Effector memory CD4-positive, alpha-beta T cell (primary cell): ENCODE results near the gene RAB35.

Experiments
- DNase-seq, 3 donors: peaks; one replicate each; pipeline ENCODE4 v3.0.0-alpha.2; 2020
- H3K27ac ChIP-seq: 2 replicates; pipeline ENCODE4 v1.7.0; 2013; ENCODE audit warnings: mild to moderate bottlenecking, low read length, moderate library complexity; ENCODE audit not compliant: insufficient read depth, poor library complexity, severe bottlenecking
- H3K27me3 ChIP-seq: replicated peaks from 2 replicates; pipeline ENCODE4 v1.7.0; 2013; ENCODE audit warnings: mild to moderate bottlenecking, low read length; ENCODE audit not compliant: insufficient read depth, control insufficient read depth, poor library complexity, severe bottlenecking
- H3K36me3 ChIP-seq: 2 replicates; pipeline ENCODE4 v1.7.0; 2013; ENCODE audit warnings: mild to moderate bottlenecking, low read length, moderate library complexity; ENCODE audit not compliant: control insufficient read depth, insufficient read depth
- H3K4me1 ChIP-seq: 2 replicates; pipeline ENCODE4 v1.7.0; 2013; ENCODE audit warnings: low read length, mild to moderate bottlenecking; ENCODE audit not compliant: control insufficient read depth, insufficient read depth, poor library complexity, severe bottlenecking
- H3K4me3 ChIP-seq: 2 replicates; pipeline ENCODE4 v1.7.0; 2013; ENCODE audit warnings: low read length, low read depth, mild to moderate bottlenecking; ENCODE audit not compliant: insufficient read depth, poor library complexity, severe bottlenecking
- H3K9me3 ChIP-seq: 2 replicates; pipeline ENCODE4 v1.7.0; 2013; ENCODE audit warnings: mild to moderate bottlenecking, low read length, moderate library complexity; ENCODE audit not compliant: control insufficient read depth

Gene RAB35

GRCh38 chr12:120076651-120077050 lies 39.9 kb downstream of the RAB35 start:
- H3K9me3 ChIP-seq: no peaks in the 10 kb centered on the region
- DNase-seq: no peak
- H3K36me3 ChIP-seq: peaks cover 12% of the 10 kb centered on the region
- H3K27ac ChIP-seq: no peak overlapping the region
- H3K4me3 ChIP-seq: no peak overlapping the region
- H3K4me1 ChIP-seq: peaks cover 13% of the 10 kb centered on the region
- H3K27me3 ChIP-seq: no peaks in the 10 kb centered on the region

GRCh38 chr12:120075034-120075616 lies 41.4 kb downstream of the RAB35 start:
- Histone ChIP-seq H3K27me3 (no peaks in the 10 kb centered on the region), H3K4me1 (peaks cover 13% of the 10 kb centered on the region), H3K36me3 (peaks cover 15% of the 10 kb centered on the region), H3K27ac (peak overlapping the region; percentile 8), H3K4me3 (no peak overlapping the region), H3K9me3 (no peaks in the 10 kb centered on the region)
- no peak for DNase-seq

GRCh38 chr12:120072472-120073249 lies 43.9 kb downstream of the RAB35 start:
- H3K27ac ChIP-seq: no peak overlapping the region
- H3K4me1 ChIP-seq: peaks cover 13% of the 10 kb centered on the region
- H3K9me3 ChIP-seq: no peaks in the 10 kb centered on the region
- H3K36me3 ChIP-seq: peaks cover 15% of the 10 kb centered on the region
- H3K4me3 ChIP-seq: no peak overlapping the region
- no peaks in the 10 kb centered on the region for H3K27me3 ChIP-seq
- no peak for DNase-seq

- Histone ChIP-seq H3K4me3 (no peak overlapping the region), H3K9me3 (no peaks in the 10 kb centered on the region), H3K4me1 (peaks cover 13% of the 10 kb centered on the region), H3K27me3 (no peaks in the 10 kb centered on the region), H3K36me3 (peaks cover 15% of the 10 kb centered on the region), H3K27ac (no peak overlapping the region)
- DNase-seq: no peak
These were observed 45.0 kb downstream of the RAB35 start for GRCh38 chr12:120071493-120072020.

- H3K27me3 ChIP-seq: no peaks in the 10 kb centered on the region
- no peak overlapping the region for H3K27ac ChIP-seq
- peaks cover 24% of the 10 kb centered on the region for H3K36me3 ChIP-seq
- H3K9me3 ChIP-seq: no peaks in the 10 kb centered on the region
- no peak for DNase-seq
- H3K4me1 ChIP-seq: peaks cover 2% of the 10 kb centered on the region
- H3K4me3 ChIP-seq: no peak overlapping the region
These were observed 47.3 kb downstream of the RAB35 start for GRCh38 chr12:120069278-120069677.

GRCh38 chr12:120067901-120068300 lies 48.7 kb downstream of the RAB35 start:
- H3K36me3 ChIP-seq: peaks cover 21% of the 10 kb centered on the region
- no peaks in the 10 kb centered on the region for H3K4me1 ChIP-seq
- no peak overlapping the region for H3K27ac ChIP-seq
- H3K9me3 ChIP-seq: no peaks in the 10 kb centered on the region
- no peak for DNase-seq
- H3K4me3 ChIP-seq: no peak overlapping the region
- H3K27me3 ChIP-seq: no peaks in the 10 kb centered on the region

GRCh38 chr12:120067084-120067869 lies 49.3 kb downstream of the RAB35 start:
- Histone ChIP-seq H3K27ac (no peak overlapping the region), H3K27me3 (no peaks in the 10 kb centered on the region), H3K4me3 (no peak overlapping the region), H3K9me3 (no peaks in the 10 kb centered on the region), H3K4me1 (no peaks in the 10 kb centered on the region), H3K36me3 (peaks cover 20% of the 10 kb centered on the region)
- no peak for DNase-seq

- Histone ChIP-seq H3K27ac (no peak overlapping the region), H3K36me3 (peaks cover 21% of the 10 kb centered on the region), H3K4me3 (no peak overlapping the region), H3K4me1 (no peaks in the 10 kb centered on the region), H3K9me3 (no peaks in the 10 kb centered on the region), H3K27me3 (no peaks in the 10 kb centered on the region)
- no peak for DNase-seq
These were observed 50.2 kb downstream of the RAB35 start for GRCh38 chr12:120066341-120066740.

GRCh38 chr12:120065472-120065871 lies 51.1 kb downstream of the RAB35 start:
- DNase-seq: no peak
- Histone ChIP-seq H3K4me1 (no peaks in the 10 kb centered on the region), H3K4me3 (no peak overlapping the region), H3K27me3 (no peaks in the 10 kb centered on the region), H3K9me3 (no peaks in the 10 kb centered on the region), H3K27ac (no peak overlapping the region), H3K36me3 (peaks cover 21% of the 10 kb centered on the region)
